GM19043 (cell line): Measurements from ENCODE around the gene GRIA2.
"Not testable (repeated sequence)": the region's sequence is repeated elsewhere in the genome, so short reads cannot be mapped to it uniquely, and the experiment has no call there.

Experiments used
- ATAC-seq: cut with Tn5 transposase; IDR thresholded peaks from one replicate; pipeline ENCODE4 v1.9.1; 2021; ENCODE audit warnings: low read depth; ENCODE audit not compliant: unreplicated experiment

The GRIA2 gene

DNA sequence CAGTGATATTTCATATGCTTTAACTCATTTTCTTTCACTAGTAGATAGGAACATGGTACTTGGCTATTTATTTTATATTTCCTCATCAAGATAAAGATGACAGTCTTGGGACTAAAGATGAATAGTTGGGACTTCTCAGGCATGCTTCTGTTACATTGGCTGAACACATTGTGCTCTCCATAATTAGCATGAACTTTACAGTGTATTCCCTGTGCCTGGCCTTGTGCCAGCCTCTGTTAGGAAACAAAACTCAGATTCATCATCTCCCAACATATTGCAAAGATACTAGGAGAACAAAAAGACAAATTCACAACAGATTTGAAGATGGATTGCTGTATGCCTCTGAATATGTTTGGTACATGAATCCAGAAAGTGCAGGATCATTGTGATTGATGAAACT is 26.4 kb downstream of the GRIA2 start:
- ATAC-seq, result no peak

DNA sequence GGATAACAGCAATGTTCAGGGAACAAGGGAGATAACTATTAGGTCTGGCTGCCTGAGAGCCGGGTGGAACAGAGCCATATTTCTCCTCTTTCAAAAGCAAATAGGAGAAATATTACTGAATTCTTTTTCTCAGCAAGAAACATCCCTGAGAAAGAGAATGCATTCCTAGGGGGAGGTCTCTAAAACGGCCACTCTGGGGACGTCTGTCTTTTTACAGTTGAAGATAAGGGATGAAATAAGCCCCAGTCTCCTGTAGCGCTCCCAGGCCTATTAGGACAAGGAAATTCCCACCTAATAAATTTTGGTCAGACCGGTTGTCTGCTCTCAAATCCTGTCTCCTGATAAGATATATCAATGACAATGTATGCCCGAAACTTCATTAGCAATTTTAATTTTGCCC is 37.6 kb downstream of the GRIA2 start:
- not testable (repeated sequence) for ATAC-seq

DNA sequence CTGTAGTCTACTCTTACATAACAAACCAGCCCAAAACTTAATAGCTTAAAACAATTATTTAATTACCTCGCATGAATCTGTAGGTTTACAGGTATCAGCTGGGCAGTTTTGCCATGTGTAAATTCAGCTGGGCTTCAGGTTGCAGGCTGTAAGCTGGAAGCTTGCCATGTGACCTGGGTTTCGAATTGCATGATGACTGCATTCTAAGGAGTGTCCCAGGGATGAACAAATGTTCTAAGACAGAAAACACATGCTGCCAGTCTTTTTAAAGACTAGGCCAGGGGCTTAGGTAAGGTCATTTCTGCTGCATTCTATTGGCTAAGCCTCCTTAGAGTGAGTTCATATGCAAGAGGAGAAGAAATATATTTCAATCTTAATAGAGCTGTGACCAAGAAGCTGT is 44.8 kb downstream of the GRIA2 start:
- ATAC-seq, result no peak

DNA sequence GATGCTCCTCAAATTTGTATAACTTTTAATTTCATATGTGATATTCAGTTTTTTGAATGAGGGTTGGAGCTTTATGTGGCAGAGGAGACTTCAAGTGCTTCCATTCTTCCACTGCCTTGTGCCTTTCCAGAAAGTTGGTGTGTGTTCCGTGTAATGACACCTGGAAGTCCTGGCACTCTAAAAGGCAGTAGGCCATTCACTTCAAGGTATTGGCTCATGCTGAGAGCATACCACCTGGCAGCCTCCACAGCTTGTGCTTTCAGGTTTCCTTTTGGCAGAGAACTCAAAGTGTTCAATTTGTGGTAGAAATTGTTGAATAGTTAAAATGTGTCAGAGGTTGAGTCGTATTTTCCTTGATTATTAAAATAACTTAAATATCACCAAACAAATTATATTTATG is 49.6 kb downstream of the GRIA2 start:
- ATAC-seq, result no peak

DNA sequence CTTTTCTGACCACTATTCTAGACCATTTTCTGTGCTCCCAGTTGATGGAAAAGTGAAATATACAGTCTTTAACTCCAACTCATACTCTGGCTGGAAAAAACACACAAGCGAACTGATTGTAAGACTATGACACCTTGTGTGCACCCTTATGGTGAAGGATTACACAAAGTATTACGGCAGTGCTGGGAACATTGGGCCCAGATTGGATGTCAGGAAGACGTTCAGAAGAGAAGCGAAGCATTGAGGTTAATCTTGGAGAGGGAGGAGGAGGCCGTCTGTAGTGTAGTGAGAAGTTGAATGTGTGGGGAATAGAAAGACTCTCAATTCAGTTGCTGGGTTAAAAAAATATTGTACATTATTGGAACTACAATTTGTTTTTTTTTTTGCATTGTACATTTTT is 50.0 kb downstream of the GRIA2 start:
- no peak for ATAC-seq

GRCh38 chr4:157271166-157271869 is 50.8 kb downstream of the GRIA2 start:
- ATAC-seq, result no peak

DNA sequence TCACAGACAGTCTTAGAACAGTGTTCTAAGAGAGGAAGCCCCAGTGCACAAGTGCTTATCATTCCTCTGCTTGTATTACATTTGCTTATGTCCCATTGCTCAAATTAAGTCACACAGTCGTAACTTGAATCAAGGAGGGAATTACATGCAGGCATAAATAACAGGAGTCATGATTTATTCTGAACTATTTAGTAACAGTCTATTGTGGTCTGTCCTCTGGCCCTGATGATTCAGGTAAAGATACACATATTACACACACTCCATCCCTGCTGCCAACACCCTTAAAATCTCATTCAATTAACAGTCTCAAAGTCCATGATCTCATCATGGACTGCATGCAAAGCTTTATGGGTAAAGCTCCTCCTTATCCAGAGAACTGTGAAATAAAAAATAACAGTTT is 60.1 kb downstream of the GRIA2 start:
- ATAC-seq, result no peak

DNA sequence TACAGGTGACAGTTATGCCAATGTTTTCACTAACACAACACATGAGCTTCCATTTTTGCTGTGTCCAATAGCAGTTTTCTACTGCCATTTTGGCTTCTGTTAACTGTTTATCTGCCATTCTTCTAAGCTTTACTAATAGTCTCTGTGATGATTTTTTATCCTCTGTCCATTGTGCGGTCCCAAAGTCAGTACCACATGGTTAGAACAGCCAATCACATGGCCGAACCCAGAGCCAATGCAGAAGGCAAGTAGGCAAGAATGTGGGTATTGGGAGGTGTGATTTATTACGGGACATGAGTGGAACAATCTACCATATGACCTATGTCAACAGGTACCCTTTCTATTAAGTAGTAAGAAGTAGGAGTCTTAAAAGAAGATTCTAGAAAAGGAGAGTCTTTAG is 61.5 kb downstream of the GRIA2 start:
- ATAC-seq, result no peak

DNA sequence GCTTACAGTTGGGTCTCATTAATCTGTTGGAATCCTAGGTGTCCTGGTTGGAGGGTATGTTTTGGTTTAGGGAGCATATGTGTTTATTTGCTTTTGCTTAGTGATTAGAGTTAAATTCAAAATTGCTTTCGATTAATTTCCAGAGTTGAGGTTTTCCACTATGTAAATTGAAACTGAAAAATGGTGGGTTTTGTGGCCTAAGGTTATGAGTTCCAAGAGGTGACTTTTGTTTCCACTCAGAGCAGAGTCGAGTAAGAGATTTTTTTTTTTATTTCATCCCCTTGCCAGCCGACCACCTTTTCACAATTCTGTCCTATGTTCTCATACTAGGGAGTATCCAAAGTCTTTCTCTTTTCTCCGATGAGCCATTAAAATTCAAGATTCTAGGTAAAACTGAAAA is 66.9 kb downstream of the GRIA2 start:
- no peak for ATAC-seq

DNA sequence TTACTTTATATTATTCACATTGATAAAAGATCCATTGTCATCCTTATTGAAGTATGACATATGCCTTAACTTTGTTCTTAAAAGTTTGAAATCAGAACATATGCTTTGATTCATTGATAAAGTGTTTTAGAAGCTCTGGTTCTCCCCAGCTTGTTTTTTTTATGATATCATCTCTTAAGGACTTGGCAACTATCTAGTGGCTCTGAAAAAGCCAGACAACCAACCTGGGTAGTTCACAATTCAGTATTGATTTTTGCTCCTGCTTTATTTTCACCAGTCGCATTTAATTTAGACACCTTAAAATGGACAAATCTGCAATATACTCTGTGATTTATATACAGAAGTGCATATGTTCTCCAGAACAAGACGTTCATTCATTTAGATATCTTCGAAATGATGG is 70.1 kb downstream of the GRIA2 start:
- no peak for ATAC-seq

- no peak for ATAC-seq
Observed at GRCh38 chr4:157291071-157291470, 70.5 kb downstream of the GRIA2 start.

DNA sequence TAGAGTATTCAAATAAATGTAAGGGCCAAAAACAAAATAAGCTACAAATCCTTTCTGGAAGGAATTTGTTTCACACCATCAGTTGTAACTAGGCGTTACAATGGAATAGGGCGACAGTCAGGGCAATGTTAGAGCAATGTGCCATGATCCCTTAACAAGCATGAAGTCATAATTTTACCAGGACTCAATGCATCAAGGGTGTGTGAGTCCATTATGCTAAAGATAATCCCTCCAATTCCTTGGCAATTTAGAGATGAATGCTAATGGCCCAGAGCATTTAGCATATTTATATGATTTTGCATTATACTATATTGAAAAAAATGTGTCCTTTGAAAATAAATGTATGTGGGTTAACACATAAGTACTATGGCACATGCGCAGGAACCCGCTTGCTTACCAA is 73.1 kb downstream of the GRIA2 start:
- no peak for ATAC-seq

DNA sequence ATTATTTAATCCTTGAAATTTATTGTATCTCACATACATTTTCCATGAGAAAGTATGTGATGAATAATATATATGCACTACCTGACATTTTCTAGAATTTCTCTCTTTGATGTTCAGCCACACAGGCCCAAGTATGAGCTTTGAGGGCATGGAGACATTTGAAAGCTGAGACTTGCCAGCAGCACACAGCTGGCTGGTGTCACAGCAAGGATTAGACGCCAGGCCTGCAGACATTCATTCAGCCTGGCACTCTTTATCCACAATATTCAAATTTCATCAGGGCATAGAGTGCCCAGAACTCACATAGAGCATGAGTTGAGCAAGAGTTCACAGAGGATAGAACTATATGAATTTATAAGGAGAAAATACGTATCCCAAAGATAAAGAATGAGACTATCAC is 74.0 kb downstream of the GRIA2 start:
- no peak for ATAC-seq

- no peak for ATAC-seq
Observed at GRCh38 chr4:157300701-157301100, 80.2 kb downstream of the GRIA2 start.

DNA sequence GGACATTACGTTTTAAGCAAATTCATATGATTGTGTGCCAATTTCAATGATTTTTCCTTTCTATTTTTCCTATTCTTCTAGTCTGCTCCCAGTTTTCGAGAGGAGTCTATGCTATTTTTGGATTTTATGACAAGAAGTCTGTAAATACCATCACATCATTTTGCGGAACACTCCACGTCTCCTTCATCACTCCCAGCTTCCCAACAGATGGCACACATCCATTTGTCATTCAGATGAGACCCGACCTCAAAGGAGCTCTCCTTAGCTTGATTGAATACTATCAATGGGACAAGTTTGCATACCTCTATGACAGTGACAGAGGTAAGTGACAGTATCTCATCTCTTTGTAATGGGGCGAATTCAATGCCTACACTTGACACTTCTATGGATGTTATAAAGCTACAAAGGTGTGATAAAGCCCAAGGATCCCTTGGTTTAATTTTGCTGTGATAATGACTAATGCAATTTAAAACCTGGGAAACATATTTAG is 83.0 kb downstream of the GRIA2 start:
- no peak for ATAC-seq

DNA sequence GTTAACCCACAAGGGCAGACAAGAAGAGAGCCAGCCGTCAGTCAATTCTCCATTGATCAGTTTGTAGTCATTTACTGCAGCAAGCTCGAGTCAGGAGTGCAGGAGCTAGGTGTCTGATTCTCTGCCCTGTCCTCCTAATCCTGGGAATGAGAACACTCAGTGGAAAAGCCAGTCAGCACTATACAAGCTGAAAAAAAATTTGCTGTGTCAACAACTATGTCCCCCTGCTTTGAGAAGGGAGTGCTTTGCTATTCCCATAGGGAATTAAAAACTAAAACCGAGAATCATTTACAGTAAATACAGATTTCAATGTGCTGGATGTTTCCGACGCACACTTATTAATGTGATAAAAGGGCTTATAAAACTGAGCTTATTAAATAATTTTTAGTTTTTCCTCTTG is 84.2 kb downstream of the GRIA2 start:
- ATAC-seq, result no peak

- ATAC-seq, result no peak
Observed at GRCh38 chr4:157312702-157313101, 92.2 kb downstream of the GRIA2 start.

- ATAC-seq, result no peak
Observed at GRCh38 chr4:157314906-157315305, 94.4 kb downstream of the GRIA2 start.

DNA sequence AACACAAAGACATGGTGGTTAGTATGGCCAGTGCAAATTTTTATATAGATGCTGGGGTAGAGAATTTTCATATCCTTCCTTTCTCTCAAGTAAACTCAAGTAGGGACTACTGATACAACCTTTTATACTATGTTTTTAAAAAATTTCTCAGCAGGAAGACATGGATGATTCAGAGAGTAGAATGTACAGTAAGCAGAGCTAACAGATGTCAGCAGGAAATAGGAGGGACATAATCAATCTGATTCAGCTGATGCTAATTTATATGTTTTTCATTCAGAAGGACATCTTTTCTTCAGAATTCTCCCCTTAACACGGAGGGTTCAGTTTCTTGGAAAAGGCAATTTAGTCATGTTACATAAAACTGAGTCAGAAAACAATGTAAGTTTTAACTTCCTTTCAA is 95.4 kb downstream of the GRIA2 start:
- no peak for ATAC-seq

- ATAC-seq, result no peak
Observed at GRCh38 chr4:157320092-157320491, 99.6 kb downstream of the GRIA2 start.

DNA sequence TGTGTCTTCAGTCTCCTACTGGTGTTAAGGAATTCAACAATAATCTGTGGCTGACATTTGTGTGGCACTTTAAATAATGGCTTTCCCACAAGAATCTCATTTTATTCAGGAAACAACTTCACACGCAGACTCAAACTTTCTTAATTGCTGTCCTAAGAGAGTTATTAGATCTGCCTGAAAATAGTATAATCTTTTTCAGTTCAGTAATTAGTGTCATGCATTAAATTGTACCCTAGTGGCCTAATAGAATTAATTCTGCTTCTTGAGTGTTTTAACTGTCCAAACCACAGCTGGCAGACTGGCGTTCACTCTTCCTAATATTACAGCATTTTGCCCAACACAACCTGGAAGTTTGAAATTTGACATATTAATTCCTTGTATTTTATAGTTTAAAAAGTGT is 107.1 kb downstream of the GRIA2 start:
- no peak for ATAC-seq

DNA sequence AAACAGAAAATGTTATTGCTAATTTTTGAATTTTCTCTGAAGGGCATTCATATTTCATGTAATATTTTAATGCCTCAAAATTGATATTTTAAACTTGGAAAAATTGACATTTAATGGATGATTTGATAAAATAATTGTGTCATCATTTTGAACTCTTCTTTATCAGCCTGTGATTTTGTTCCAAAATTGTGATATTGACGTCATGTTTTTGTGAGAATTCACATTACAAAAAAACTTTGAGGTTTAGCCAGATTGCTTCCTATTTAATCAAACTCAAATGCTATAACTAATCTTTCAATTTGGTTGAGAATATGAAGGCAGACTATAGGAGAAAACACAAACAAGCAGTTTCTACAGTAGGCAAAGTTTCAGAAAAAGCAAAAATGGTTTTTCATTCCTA is 137.4 kb downstream of the GRIA2 start:
- ATAC-seq, result no peak

DNA sequence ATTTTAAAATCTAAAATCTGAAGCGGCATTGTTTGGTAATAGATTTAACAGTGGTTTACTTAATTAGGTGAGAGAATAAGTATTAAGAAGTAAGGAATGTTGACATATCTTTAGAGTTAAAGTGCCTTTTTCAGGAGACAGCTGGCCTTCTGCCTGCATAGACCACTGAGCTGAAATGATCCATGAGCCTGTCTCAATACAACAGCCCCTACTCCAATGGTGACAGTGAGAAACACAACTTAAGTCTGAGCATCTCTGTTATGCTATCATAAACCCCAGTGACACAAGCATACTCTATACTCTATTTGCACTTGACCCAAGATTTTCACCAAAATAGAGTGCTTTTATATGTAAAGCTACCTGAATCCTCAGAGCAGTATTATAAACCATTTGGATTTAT is 137.9 kb downstream of the GRIA2 start:
- no peak for ATAC-seq
